GM19438 (cell line): ENCODE data around the gene PTPRN2.
"Not testable (repeated sequence)": the region's sequence is repeated elsewhere in the genome, so short reads cannot be mapped to it uniquely, and the experiment has no call there.

Source experiments
- ATAC-seq: cut with Tn5 transposase; IDR thresholded peaks from one replicate; pipeline ENCODE4 v1.9.1; 2021; ENCODE audit warnings: low read depth; ENCODE audit not compliant: unreplicated experiment

The PTPRN2 gene

DNA sequence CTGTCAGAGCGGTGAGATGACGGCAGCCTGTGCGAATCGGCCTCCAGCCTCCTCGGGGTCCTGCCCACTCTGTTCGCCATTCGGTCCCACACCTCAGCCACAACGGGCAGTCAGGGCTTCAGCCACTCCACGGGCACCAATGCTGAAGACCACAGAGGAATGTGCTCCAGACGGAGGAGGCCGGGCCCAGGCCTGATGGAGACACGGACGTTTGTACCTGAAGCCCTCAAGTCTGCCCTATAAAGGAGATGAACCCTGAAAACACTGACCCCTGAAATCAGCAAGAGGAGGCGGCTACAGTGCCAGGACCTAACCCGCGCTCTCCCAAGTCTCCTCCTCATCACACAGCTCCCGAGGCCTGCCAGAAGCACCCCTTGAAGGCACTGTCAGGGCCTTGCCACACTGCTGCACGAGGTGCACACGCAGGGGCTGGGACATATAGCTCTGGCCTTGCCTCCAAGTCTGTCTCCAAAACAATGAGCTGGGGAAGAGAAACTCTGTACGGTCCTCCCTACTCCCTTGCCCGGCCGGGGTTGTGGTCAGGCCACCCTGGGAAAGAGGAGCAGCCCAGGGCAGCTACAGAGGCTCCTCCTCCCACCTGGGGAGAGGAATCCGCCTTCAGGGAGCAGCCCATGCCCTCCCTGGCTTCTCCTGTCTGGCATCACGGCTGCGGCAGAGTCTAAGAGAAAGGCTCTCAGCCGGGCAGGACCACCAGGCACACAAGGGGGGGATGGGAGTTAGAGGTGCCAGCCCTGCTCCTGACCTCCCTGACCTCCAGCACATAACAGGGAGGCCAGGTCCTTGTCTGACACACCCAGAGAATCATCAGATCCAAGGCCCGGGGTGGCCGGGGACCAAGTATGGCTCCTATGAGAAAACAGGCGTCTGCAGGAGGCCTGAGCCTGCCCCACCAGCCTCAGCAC is 310.1 kb downstream of the PTPRN2 start:
- no peak for ATAC-seq

DNA sequence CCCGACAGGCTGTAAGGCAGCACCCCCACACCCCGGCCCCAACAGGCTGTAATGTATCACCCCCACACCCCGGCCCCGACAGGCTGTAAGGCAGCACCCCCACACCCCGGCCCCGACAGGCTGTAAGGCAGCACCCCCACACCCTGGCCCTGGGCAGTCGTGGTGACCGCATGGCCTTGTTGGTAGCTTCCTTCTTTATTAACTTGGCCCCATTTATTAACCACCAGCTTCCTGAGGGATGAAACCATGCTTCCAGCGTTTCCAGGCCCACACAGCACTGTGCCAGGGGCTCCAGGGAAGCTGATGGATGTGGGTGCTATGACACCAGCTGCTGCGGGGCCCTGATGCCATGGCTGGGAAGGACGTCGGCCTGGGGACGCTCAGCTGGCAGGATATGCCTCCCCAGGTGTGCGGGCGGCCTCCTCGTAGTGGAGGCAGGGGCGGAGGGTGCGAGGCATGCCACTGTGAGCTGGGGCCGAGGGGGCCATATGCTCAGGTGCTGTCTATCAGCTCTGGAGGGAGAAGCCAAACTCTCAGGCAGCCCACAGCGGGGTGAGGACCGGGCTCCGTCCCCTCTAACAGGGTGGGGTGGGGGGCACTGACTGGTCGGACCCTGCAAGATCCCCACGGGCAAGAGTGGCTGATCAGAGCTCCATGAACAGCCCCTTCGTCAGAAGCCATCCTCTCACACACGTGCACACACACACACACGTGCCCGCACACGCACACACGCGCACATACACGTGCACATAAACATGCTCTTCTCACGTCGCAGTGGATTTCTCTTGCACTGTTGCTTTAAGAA is 311.0 kb downstream of the PTPRN2 start:
- ATAC-seq: no peak

DNA sequence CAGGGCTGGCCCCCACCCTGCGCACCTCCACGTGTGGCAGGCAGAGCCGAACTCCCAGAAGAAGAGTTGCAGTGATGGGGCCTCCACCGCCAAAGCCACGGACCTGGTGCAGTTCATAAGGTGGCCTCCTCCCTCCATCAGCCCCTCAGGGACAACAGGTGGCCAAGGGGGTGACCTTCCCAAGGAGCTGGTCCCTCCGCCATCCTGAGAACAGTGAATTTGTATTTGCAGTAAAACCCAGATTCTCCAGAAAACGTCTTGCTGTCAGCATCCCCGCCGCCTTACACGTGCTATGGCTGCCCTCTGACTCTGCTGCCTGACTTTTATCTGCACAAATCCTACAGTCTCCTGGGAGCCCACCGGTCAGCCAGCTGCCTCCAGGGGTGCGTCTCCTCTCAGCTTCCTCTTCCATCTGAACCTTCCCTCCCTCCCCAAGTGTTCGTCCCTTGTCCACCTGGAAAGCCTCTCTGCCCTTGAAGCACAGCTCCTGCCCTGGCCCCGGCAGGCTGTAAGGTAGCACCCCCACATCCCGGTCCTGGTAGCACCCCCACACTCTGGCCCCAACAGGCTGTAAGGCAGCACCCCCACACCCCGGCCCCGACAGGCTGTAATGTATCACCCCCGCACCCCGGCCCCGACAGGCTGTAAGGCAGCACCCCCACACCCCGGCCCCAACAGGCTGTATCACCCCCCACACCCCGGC is 311.8 kb downstream of the PTPRN2 start:
- no peak for ATAC-seq

DNA sequence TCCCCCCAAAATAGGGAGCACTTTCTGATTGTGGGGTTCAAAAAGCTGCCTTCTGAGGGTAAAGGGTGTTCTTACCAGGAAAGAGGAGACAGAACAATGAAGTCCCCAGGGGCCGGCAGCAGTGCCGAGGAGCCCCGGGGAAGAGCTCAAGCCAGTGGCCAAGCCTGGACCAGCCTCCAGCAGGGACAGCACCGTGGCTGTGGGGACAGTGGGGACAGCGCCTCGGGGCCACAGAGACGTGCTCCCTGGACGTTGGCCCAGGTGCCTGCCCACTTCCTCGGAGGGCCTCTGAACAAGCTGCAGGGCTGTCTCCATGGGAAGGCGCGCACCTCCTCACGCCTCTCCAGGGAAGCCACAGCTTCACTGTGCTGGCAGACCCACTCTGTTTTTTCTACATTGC is 312.6 kb downstream of the PTPRN2 start:
- no peak for ATAC-seq

DNA sequence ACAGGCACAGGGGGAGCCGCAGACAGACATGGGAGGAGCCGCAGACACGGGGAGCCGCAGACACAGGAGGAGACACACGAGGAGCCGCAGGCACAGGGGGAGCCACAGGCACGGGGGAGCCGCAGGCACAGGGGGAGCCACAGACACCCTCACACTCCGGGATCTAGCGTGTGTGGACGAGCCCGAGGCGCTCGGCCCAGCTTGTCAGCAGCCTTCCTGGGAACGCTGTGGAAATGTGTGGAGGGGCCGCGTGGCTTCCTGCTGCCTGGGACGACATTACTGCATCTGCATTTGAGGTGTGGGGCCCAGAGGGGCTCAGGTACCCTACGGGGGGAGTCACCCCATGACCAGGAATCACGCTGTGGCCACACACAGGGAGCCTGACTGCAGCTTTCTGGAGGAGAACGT is 313.2 kb downstream of the PTPRN2 start:
- ATAC-seq: no peak

DNA sequence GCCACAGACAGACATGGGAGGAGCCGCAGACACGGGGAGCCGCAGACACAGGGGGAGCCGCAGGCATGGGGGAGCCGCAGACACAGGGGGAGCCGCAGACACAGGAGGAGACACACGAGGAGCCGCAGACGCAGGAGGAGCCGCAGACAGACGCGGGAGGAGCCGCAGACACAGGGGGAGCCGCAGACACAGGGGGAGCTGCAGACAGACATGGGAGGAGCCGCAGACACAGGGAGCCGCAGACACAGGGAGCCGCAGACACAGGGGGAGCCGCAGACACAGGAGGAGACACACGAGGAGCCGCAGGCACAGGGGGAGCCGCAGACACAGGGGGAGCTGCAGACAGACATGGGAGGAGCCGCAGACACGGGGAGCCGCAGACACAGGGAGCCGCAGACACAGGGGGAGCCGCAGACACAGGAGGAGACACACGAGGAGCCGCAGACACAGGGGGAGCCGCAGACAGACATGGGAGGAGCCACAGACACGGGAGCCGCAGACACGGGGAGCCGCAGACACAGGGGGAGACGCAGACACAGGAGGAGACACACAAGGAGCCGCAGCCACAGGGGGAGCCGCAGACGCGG is 313.8 kb downstream of the PTPRN2 start:
- not testable (repeated sequence) for ATAC-seq

DNA sequence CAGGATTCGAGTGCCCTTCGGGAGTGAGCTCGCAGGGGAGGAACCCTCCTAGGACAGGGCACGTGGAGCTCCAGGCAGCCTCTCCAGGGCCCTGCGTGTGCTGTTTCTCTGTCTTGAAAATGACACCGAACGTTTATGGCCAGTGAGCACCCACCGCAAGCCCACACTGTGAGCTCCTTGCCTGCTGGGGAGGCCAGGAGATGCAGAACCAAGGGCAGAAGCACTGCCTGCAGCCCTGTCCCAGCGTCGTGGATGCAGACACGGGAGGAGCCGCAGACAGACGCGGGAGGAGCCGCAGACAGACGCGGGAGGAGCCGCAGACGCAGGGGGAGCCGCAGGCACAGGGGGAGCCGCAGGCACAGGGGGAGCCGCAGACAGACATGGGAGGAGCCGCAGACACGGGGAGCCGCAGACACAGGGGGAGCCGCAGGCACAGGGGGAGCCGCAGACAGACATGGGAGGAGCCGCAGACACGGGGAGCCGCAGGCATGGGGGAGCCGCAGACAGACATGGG is 314.4 kb downstream of the PTPRN2 start:
- no peak for ATAC-seq

DNA sequence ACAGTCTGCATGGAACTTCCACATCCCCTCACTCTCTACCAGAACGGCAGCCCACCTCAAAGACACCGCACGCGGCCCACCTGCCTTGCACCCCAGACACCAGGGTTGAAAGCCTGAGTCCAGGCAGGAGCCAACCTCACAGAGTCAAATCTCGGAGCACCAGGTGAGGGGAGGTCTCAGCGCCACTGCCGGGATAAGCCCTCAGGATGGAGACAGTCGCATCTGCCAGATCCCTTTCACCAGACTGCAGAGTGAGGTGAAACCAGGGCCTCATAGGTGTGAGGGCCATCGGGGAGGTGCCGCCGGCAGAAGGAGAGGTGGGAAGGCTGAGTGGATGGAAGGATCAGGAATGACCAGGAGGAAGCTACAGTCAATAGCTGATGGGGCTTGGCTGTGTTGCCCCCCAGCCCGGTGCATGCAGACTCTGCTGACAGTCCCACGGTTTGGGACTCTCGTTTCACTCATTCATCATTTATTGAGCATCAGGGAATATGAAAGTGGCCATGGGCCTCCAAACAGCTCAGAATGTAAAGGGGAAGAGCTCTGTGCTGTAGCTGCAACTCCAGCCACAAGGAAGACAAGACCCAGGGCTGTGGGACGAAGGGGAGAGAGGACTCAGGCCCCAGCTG is 315.0 kb downstream of the PTPRN2 start:
- no peak for ATAC-seq

DNA sequence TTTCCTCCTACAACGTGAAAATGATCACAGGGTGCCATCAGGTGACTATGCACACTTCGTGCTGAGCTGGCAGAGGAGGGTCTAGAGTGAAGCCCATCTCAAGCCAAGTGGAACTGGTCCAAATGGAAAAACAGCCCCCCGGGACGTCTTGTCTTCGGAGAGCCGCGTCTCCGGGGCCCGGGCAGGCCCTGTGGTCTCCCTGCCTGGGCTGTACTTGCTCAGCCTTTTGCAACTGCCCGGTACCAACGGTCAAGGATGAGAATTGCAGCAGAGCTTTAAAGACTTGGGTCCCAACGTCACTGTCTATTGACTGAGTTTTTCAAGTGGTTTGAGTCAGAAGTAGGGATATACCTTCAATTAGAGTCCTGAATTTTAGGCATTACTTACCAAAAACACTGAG is 315.5 kb downstream of the PTPRN2 start:
- ATAC-seq: no peak

DNA sequence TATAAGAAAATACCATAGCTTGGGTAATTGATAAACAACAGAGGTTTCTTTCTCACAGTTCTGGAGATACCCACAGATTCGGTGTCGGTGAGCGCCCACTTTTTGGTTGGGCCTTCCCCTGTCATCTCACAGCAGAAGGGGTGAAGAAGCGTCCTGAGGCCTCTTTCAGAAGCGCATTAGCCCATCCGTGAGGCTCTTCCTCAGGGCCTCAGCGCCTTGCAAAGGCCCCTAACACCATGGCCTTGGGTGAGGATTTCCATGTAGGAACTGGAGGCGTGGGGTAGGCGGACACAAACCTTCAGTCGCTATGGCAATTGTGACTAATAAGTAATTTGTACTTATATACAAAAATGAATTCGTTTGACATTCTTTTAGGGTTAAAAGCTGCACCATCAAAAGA is 316.0 kb downstream of the PTPRN2 start:
- ATAC-seq: no peak

DNA sequence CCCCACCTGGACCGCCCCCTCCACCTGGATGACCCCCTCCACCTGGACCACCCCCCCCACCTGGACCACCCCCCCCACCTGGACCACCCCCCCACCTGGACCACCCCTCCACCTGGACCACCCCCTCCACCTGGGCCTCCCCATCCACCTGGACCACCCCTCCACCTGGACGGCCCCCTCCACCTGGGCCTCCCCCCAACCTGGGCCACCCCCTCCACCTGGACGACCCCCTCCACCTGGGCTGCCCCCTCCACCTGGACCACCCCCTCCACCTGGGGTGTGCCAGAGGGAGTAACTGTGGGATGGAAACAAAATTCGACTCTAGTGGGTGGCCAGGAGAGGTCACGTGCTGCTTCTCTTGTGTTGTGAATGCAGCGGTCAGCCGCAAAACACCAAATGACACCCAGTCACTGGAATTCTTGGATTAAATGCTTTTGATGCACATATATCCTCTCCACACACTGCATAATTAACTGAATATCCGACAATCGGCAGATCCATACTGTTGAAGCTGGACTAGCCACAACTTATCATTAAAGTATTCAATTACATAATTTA is 316.7 kb downstream of the PTPRN2 start:
- no peak for ATAC-seq

DNA sequence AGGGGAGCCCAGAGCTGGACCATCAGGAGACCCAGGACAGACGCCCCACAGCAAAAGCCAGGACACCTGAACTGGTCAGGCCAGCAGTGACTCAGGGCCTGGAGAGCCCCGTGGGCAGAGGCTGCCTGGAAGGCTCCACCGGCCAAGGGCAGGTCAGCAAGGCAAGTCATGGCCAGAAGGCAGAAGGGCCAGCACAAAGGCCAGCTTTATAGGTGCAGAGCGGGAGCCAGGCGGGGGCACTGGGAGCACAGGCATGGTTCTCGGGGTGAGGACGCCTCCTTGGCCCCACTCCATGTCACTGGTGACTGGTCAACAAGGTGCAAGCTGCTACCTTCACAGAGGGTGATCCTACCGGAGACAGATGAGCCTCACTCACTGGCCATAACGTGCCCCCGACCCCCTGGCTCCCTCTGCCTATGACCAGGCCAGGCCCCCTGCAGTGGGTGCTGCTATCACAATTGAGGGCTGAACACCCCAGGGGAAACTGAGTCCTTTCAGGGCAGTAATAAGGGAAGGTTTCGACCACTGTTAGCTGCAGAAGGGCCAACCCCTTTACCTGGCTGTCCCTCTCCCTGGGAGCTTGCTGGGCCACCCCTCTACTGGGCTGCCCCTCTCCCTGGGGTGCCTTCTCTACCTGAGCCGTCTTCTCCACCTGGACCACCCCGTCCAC is 317.4 kb downstream of the PTPRN2 start:
- ATAC-seq: no peak

DNA sequence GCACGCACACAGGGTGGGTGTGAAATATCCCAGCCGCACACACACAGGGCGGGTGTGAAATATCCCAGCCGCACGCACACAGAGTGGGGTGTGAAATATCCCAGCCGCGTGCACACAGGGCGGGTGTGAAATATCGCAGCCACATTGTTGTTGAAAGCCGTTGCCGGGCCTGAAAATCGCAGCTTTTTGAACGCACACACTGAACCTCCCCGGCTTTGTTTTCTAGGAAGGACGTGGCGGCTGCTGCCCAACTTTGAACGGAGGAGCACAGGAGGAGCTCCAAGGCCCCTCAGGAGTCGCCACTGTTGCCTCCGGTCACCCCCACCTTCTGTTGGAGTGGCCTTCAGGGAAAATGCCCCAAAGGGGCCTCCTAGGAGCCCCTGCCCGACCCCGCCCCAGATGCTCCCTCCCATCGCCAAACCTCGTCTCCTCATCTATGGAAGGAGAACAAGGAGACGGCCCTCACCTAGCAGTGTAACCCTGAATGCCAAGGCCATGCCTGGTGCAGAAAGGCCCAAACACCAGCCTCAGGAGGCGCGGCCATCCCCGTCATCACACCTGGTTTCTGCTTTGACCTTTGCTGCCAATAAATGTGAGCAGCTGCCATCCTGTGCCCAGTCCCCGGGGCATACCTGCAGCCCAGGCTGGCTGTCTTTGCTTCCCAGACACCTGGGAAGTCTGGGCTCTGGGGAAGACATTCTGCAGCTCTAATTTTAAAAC is 318.6 kb downstream of the PTPRN2 start:
- no peak for ATAC-seq

DNA sequence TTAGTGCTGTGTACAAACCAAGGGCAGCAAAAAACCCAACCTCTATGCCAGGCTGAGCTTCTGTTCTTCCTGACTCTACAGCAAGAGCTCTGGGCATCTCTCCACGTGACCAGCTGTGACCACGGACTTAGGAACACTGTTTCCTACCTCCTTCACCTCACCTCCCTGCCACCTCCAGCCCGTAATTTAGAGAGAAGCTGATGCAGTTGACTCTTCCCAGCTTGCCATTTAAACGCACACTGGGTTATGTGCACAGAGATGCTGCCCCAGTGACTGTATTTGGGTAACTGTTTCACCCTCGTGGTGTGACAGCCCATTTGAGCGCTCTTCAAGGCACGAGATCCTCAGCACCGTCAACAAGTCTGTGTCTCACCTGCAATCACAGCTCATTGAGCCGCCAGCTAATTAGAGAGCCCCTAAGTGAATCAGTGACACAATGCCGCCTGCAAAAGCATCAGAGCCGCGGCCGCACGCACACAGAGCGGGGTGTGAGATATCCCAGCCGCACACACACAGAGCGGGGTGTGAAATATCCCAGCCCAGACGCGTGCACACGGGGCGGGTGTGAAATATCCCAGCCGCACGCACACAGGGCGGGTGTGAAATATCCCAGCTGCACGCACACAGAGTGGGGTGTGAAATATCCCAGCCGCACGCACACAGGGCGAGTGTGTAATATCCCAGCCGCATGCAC is 319.7 kb downstream of the PTPRN2 start:
- ATAC-seq: no peak

DNA sequence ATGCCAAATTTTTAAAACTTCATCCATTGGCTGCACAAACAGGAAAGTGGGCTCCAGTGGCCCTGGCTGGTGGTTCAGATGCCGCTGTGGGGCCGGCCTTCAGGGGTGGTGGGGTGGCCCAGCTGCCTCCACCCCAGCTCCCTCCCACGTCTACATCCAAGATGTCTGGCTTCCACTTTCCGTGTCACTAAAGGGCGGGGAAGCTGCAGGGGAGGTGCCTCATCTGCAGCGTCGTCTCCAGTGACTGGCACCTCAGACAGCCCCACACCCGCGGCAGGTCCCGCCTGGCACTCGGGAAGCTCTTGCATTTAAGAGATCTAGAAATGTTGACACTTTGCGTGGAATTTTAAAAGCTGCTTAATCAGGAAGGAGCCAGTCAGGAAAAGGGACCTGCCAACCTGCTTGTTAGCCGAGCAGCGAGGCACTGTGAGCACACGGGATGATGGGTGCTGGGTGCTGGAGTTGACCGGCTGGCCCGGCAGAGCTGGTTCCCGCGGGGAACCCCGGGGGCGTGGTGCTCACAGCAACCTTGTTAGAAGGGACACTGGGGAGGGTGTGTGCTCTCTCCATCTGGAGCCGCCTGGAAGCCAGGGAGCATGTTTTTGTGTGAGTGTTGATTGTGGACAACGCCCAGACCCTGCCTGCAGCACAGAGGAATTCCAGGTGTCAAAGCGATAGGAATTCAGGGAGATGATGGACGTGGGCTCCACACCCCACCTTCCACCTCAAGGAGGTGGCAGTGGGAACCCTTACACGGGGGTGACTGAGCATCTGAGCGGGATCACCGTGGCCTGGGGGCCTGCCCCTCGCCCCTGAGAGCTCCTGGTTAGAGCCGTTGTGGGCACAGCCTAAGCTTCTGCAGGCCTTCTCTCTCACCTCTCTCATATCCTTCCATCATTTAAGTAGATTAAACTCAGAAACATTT is 320.5 kb downstream of the PTPRN2 start:
- no peak for ATAC-seq

DNA sequence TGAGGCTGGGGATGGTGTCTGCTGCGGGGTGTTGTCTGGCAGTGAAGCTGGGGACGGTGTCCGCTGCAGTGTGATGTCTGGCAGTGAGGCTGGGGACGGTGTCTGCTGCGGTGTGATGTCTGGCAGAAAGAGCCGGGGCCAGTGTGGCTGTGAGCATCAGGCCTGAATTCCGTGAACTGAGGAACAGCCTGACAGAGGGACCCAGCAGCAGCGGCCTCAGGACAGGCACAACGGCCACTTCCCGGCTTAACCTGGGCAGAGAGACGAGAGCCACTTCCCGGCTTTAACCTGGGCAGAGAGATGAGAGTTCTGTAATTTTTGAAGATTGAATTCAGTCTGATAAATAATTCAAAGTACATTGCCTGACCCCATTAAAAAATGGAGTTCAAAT is 321.2 kb downstream of the PTPRN2 start:
- no peak for ATAC-seq

DNA sequence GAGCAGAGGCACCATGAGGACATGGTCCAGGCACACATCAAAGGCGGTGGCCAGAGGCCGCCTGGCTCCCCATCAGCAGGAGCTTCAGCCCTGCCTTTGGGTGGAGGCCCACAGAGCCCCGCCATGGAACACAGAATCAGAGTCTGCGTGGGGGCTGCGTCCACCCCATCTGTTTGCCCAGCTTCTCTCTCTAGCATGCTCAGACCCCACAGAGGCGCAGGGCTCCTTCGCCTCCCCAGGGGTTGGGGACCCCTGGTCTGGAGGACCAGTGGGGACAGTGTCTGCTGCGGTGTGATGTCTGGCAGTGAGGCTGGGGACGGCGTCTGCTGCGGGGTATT is 321.9 kb downstream of the PTPRN2 start:
- ATAC-seq: no peak
